GM20000 (cell line): ENCODE data around the gene SCGN.

Source experiments
- DNase-seq: peaks from one replicate; pipeline ENCODE4 v3.0.0; 2012; ENCODE audit warnings: low spot score
- TF ChIP-seq, protein P1 (sequence below): IDR thresholded peaks from 2 replicates; pipeline ENCODE4 v1.5.1; 2012; ENCODE audit warnings: mild to moderate bottlenecking, control low read depth; ENCODE audit errors: extremely low read depth, missing control alignments

The SCGN gene

DNA sequence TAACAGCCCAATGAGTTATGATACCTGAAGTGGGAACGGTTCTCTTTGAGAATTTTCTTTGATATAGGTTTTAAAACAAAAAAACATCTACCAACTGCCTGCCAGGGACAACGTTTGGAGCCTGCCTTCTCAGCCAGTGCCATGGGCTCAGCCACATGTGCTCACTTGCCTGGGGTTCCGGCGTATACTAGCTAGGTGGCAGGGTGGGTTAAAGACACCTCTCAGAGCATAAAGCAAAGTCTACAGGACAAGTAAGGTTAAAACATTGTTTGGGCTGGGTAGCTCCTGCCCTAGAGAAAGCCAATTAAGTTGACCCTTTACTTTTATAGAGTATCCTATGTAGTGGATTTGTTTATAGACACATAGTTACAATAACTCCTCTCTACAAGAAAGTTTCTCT lies 38.0 kb upstream of the SCGN start:
- DNase-seq: no peak
- TF ChIP-seq, protein P1, sequence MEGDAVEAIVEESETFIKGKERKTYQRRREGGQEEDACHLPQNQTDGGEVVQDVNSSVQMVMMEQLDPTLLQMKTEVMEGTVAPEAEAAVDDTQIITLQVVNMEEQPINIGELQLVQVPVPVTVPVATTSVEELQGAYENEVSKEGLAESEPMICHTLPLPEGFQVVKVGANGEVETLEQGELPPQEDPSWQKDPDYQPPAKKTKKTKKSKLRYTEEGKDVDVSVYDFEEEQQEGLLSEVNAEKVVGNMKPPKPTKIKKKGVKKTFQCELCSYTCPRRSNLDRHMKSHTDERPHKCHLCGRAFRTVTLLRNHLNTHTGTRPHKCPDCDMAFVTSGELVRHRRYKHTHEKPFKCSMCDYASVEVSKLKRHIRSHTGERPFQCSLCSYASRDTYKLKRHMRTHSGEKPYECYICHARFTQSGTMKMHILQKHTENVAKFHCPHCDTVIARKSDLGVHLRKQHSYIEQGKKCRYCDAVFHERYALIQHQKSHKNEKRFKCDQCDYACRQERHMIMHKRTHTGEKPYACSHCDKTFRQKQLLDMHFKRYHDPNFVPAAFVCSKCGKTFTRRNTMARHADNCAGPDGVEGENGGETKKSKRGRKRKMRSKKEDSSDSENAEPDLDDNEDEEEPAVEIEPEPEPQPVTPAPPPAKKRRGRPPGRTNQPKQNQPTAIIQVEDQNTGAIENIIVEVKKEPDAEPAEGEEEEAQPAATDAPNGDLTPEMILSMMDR: no peak

DNA sequence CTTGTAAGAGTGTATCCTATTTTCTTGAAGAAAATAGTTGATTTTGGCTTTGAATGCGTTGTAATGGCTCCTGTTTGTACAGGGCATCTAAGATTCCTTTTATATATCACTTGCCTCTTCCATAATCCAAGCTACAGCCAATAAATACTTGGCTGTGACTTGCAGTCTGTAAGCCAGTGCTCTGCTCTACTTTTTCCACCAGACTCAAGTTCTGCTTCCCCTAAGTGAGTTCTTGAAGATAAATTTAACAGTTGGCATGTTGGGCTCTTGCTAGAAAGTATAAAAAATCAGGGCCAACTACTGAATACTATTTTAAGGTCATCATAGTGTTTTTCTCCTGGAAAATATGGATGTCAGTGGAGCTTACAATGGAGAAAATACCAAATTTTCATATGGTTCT lies 36.5 kb upstream of the SCGN start:
- DNase-seq: no peak
- TF ChIP-seq, protein P1: no peak

DNA sequence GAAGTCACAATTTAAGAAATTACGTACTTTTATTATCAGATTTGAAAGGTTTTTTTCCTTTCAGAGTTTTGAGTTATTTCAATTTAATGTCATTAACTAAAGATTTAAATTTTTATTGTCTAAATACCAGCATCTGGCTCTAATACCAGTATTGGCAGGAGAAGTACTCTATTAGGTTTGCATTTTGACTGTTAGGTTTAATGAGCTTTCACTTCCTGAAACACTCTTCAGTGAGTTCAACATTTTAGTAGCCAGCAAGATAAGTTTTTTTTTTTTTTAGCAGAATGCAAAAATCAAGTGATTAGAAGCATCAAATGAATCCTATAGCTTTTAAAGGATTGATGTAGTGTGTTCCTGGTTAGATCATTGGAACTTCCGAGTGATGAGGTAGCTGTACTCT lies 34.0 kb upstream of the SCGN start:
- TF ChIP-seq, protein P1: no peak
- DNase-seq: peak; percentile 39

DNA sequence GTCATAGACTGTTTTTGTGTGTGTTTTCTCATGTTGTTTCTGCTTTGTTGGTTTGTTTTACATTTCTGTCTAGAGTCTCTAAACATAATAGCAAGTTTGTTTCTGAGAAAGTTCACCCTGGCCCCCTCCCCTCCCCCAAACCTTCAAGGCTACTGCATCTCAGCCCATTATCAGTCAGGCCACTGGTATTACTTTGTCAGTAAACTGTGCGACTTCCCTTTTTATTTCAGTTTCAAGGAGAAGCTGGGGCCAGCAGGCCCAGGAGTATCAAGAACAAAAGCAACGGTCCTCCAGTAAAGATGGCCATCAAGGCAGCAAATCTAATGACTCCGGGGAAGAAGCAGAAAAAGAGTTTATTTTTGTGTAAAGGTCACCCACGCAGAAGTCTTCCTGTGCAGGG lies 32.8 kb upstream of the SCGN start:
- TF ChIP-seq, protein P1: no peak
- DNase-seq: no peak

DNA sequence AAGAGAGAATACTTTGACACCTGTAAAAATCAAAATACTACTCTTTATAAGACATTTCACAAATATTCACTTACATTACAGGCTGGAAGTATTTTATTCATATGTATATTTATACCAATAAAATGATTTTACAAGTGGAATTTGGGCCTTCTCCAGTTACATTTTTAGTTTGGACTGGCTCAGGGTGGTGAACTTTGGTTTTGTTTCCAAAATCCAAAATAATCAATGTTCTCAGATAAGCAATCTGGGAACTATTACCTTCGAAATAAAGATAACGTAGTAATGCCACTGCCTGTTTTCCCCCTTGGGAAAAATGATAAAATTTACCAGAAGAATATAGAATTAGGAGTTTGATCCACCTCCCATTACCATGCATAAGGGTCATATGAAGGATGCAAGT lies 31.6 kb upstream of the SCGN start:
- no peak for DNase-seq
- TF ChIP-seq, protein P1: no peak

DNA sequence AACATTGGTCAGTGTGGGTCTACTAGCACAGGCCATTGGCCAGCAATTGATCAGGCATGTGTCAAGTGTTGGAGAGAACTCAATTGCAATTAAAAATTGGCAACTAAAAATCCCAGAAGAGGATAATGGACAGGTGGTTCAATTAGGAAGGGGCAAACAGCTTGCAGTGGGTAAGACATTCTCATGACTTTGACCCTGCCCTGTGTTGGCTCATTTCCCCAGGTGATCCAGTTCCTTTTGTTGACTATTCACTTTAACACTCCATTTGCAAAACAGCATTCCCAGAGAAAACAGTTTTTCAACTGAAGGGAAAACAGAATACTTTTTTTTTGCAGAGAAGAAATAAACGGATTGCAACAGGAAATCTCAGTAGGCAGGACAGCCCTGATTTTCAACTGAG lies 28.9 kb upstream of the SCGN start:
- TF ChIP-seq, protein P1: no peak
- DNase-seq: no peak

DNA sequence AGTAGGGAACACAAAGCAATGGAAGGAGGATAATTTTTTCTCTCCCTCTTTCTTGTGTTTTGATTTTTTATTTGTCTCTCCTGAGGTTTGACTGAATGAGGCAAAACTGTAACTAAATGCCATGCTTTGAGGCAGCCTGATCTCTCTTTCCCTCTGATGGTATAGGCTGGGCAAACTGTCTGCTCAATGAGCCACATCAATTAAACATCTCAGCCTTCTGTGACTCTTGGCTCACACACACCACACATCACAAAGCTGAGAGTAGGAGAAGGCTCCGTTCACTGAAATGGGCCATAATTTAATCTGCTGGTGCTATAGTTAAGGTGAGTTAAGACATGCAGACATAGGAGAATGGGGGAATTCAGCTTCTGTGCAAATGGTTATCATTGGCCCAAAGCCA lies 28.1 kb upstream of the SCGN start:
- no peak for DNase-seq
- TF ChIP-seq, protein P1: no peak

DNA sequence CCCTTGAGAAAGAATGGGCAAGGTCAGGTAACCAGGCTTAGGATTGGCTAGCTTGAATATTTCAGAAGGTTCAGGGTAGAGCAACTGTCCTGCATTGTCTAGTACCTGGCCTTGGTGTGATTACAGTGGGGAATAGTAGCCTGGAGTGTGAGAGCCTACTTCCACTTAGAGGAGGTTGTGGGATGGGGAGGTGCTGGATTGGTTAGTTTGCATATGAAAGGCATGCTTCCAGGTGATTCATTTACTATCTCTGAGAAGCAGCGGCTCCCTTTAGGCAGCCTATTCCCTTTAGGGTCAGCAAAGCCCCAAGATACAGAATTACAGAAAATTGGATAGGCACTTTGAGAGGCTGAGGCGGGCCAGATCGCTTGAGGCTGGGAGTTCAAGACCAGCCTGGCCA lies 25.0 kb upstream of the SCGN start:
- TF ChIP-seq, protein P1: no peak
- no peak for DNase-seq
